ENCODE results near the gene EEF1G. TPM values are rescaled to one million over a fixed set of nuclear protein-coding genes. Genes with fewer than 3 reads are reported as not detected.

The EEF1G gene
- total RNA-seq, 2 donors from 2014 or later = 706 to 749 TPM

- intact Hi-C loops (cut with DNase I) = no loop called here
- no peak for DNase-seq (ENCODE audit: low spot score)
These were observed 60.1 kb downstream of the EEF1G start for GRCh38 chr11:62513626-62514025.

GRCh38 chr11:62512961-62513360 lies 60.7 kb downstream of the EEF1G start:
- intact Hi-C loops (cut with DNase I) = no loop called here
- no peak for DNase-seq (ENCODE audit: low spot score)

Small RNA genes within 50 kb of the gene (microRNA-seq; reads per million reads assigned to microRNA genes)
- gene MIR6747 (ENCODE audit: borderline microRNAs expressed in 2 of 2) = 0.26 to 0.32 reads per million in 2 donors

Other genes starting within 250 kb of the EEF1G start
- 10 to 100 TPM in 1 of 2 donors, 1 to 10 TPM in 1; 5.5 to 13.3 TPM for gene ASRGL1, start 236.4 kb downstream of the EEF1G start, total RNA-seq
- not detected for gene SCGB1A1, start 154.9 kb downstream of the EEF1G start, total RNA-seq
- 100 to 1,000 TPM; 938 to 955 TPM for gene AHNAK, start 27.1 kb downstream of the EEF1G start, total RNA-seq
- gene TUT1, start 17.6 kb upstream of the EEF1G start, total RNA-seq = 10 to 100 TPM; 10.7 to 14.1 TPM
- 10 to 100 TPM; 56.5 to 67.2 TPM for gene MTA2, start 28.0 kb upstream of the EEF1G start, total RNA-seq
- gene EML3, start 38.9 kb upstream of the EEF1G start, total RNA-seq = 10 to 100 TPM; 58.7 to 63.8 TPM
- 1 to 10 TPM; 7.1 to 9.7 TPM for gene ROM1, start 39.4 kb upstream of the EEF1G start, total RNA-seq
- 10 to 100 TPM; 23.7 to 26.6 TPM for gene B3GAT3, start 48.1 kb upstream of the EEF1G start, total RNA-seq
- gene GANAB, start 72.7 kb upstream of the EEF1G start, total RNA-seq = 100 to 1,000 TPM; 206 to 240 TPM
- gene INTS5, start 79.4 kb upstream of the EEF1G start, total RNA-seq = 10 to 100 TPM; 10.6 to 10.9 TPM
- 10 to 100 TPM; 27.4 to 35.9 TPM for gene C11orf98, start 91.3 kb upstream of the EEF1G start, total RNA-seq
- 10 to 100 TPM in 1 of 2 donors, 1 to 10 TPM in 1; 8.5 to 10.5 TPM for gene CSKMT, start 91.4 kb upstream of the EEF1G start, total RNA-seq
- 1 to 10 TPM; 3.6 to 3.7 TPM for gene UQCC3, start 97.8 kb upstream of the EEF1G start, total RNA-seq
- gene LBHD1, start 98.4 kb upstream of the EEF1G start, total RNA-seq = 1 to 10 TPM; 3.7 to 5.1 TPM
- 10 to 100 TPM; 74.8 to 76.1 TPM for gene UBXN1, start 105.2 kb upstream of the EEF1G start, total RNA-seq
- 10 to 100 TPM; 13.9 to 14.8 TPM for gene LRRN4CL, start 115.6 kb upstream of the EEF1G start, total RNA-seq
- gene BSCL2, start 133.5 kb upstream of the EEF1G start, total RNA-seq = 10 to 100 TPM; 30.6 to 54.8 TPM
- not detected for gene GNG3, start 133.8 kb upstream of the EEF1G start, total RNA-seq
- gene HNRNPUL2, start 153.6 kb upstream of the EEF1G start, total RNA-seq = 10 to 100 TPM; 45.5 to 45.9 TPM
- gene TTC9C, start 154.6 kb upstream of the EEF1G start, total RNA-seq = 10 to 100 TPM; 19.0 to 20.6 TPM
- gene ZBTB3, start 180.3 kb upstream of the EEF1G start, total RNA-seq = 10 to 100 TPM in 1 of 2 donors, 1 to 10 TPM in 1; 6.2 to 12.3 TPM
- gene POLR2G, start 187.7 kb upstream of the EEF1G start, total RNA-seq = 10 to 100 TPM; 39.7 to 50.9 TPM
- 10 to 100 TPM; 11.3 to 12.9 TPM for gene TAF6L, start 197.5 kb upstream of the EEF1G start, total RNA-seq
- gene TMEM179B, start 213.5 kb upstream of the EEF1G start, total RNA-seq = 10 to 100 TPM; 23.7 to 33.0 TPM
- gene TMEM223, start 218.1 kb upstream of the EEF1G start, total RNA-seq = 1 to 10 TPM; 8.9 to 10.0 TPM
- gene NXF1, start 231.5 kb upstream of the EEF1G start, total RNA-seq = 10 to 100 TPM; 53.0 to 58.1 TPM

Data from posterior vena cava (tissue), 2 donors.